HEK293T (cell line): ENCODE measurements around the gene NTF3.
"Not testable (repeated sequence)": the region's sequence is repeated elsewhere in the genome, so short reads cannot be mapped to it uniquely, and the experiment has no call there.

Experiments
- CTCF ChIA-PET: fragments of 350-600 bp; formaldehyde crosslinking; extraction: SDS; loops from one replicate; lab custom pipeline; 2021; ENCODE audit warnings: antibody characterized with exemption, inconsistent platforms; lab: Yijun Ruan, JAX
- POLR2A ChIA-PET: fragments of 350-600 bp; formaldehyde crosslinking; extraction: SDS; loops from one replicate; lab custom pipeline; 2020; ENCODE audit warnings: antibody characterized with exemption, inconsistent platforms; lab: Yijun Ruan, JAX
- DNase-seq: peaks from one replicate; pipeline ENCODE4 v3.0.0; 2012; ENCODE audit warnings: mixed read lengths; ENCODE audit errors: extremely low spot score
- ARNT ChIP-seq: fragments of 450-650 bp; IDR thresholded peaks from 2 replicates; pipeline ENCODE4 v1.6.1; 2017; ENCODE audit warnings: mild to moderate bottlenecking
- BHLHE40 ChIP-seq: fragments of 450-650 bp; IDR thresholded peaks from 2 replicates; pipeline ENCODE4 v1.6.1; 2016; ENCODE audit warnings: mild to moderate bottlenecking, moderate library complexity, borderline replicate concordance
- CTBP1 ChIP-seq: fragments of 450-650 bp; IDR thresholded peaks from 2 replicates; pipeline ENCODE4 v1.6.1; 2016; ENCODE audit warnings: borderline replicate concordance
- ELF4 ChIP-seq: fragments of 450-650 bp; IDR thresholded peaks from 2 replicates; pipeline ENCODE4 v1.6.1; 2017; ENCODE audit warnings: antibody characterized with exemption
- FOXA1 ChIP-seq: fragments of 450-650 bp; IDR thresholded peaks from 2 replicates; pipeline ENCODE4 v1.6.1; 2016; ENCODE audit warnings: mild to moderate bottlenecking
- FOXK2 ChIP-seq: fragments of 450-650 bp; IDR thresholded peaks from 2 replicates; pipeline ENCODE4 v1.6.1; 2016; ENCODE audit warnings: mild to moderate bottlenecking
- FOXM1 ChIP-seq: fragments of 450-650 bp; IDR thresholded peaks from 2 replicates; pipeline ENCODE4 v1.6.1; 2017; ENCODE audit warnings: mild to moderate bottlenecking, borderline replicate concordance
- HDGF ChIP-seq: fragments of 450-650 bp; IDR thresholded peaks from 2 replicates; pipeline ENCODE4 v1.6.1; 2017; ENCODE audit warnings: antibody characterized with exemption, borderline replicate concordance
- L3MBTL2 ChIP-seq: fragments of 450-650 bp; conservative IDR thresholded peaks from 2 replicates; pipeline ENCODE4 v1.6.1; 2016; ENCODE audit warnings: mild to moderate bottlenecking
- LEF1 ChIP-seq: fragments of 450-650 bp; IDR thresholded peaks from 2 replicates; pipeline ENCODE4 v1.6.1; 2017; ENCODE audit warnings: mild to moderate bottlenecking, borderline replicate concordance
- NFRKB ChIP-seq: fragments of 450-650 bp; IDR thresholded peaks from 2 replicates; pipeline ENCODE4 v1.6.1; 2016; ENCODE audit warnings: mild to moderate bottlenecking, moderate library complexity
- SP1 ChIP-seq: fragments of 450-650 bp; IDR thresholded peaks from 2 replicates; pipeline ENCODE4 v1.6.1; 2017
- SUZ12 ChIP-seq: fragments of 450-650 bp; IDR thresholded peaks from 2 replicates; pipeline ENCODE4 v1.6.1; 2016; ENCODE audit warnings: mild to moderate bottlenecking
- TARDBP ChIP-seq: fragments of 450-650 bp; IDR thresholded peaks from 2 replicates; pipeline ENCODE4 v1.6.1; 2016
- ZNF384 ChIP-seq: fragments of 450-650 bp; IDR thresholded peaks from 2 replicates; pipeline ENCODE4 v1.6.1; 2016
- TF ChIP-seq, protein P1 (sequence below): fragments of 450-650 bp; IDR thresholded peaks from 2 replicates; pipeline ENCODE4 v1.6.1; 2016

The NTF3 gene

DNA sequence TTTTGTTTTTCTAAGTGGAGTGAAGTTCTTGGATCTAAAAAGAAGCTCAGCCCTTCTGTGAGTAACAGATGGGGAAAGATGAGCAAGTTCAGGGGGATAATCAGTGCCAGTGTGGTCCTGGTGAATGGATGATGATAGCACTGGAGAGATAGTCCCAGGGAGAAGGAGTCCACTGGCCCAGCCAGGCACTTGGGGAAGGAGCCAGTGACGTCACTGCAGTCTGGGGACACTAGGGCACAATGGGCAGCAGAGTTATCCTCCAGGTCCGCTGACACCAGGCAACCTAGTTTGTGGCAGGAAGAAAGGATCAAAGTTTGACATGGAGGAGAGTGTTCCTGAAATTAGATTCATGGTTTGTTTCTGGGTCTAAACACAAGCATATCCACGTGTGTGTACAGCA, 101.5 kb downstream of the NTF3 start:
- ChIA-PET POLR2A (no interaction called here), CTCF (no interaction called here)
- TF ChIP-seq HDGF (no peak), TARDBP (no peak), ELF4 (no peak), BHLHE40 (no peak), CTBP1 (no peak), NFRKB (no peak), FOXM1 (no peak), ZNF384 (no peak)
- TF ChIP-seq, protein P1, sequence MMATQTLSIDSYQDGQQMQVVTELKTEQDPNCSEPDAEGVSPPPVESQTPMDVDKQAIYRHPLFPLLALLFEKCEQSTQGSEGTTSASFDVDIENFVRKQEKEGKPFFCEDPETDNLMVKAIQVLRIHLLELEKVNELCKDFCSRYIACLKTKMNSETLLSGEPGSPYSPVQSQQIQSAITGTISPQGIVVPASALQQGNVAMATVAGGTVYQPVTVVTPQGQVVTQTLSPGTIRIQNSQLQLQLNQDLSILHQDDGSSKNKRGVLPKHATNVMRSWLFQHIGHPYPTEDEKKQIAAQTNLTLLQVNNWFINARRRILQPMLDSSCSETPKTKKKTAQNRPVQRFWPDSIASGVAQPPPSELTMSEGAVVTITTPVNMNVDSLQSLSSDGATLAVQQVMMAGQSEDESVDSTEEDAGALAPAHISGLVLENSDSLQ = no peak
- no peak for DNase-seq

DNA sequence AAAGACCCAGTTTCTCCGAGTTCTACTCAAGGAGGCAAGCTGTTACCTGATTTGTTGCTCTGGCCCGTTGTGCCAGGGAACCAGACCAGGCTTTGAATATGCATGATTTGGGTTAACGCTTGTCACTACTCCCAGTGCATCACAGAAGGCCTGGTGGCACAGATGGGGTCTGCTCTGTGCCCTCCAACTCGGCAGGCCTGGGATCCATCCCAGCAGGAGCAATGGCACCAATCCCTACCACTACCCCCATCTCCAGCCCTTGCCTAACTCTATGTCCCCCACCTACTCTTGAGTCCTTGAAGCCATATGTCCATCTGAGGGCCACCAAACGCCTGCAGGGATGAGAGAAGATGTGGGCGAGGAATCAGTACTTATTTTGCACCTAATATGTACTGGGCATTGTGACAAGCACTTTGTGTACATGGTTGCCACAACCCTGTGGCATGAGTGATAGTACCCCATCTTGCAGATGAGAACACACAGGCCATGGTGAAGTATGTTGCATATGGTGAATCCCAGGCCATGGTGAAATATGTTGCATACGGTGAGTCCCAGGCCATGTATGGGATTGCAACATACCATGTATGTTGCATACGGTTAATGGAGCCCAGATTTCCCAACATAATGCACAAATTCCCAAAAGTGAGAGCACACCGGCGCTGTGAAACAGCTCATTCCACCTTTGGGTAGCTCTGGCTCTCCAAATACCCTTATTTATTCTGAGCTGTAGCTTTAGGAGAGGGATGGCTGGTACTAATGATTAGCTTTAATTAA, 102.7 kb downstream of the NTF3 start:
- CTCF ChIA-PET = no interaction called here
- no peak for DNase-seq
- no peak for TF ChIP-seq LEF1
- TF ChIP-seq CTBP1 = no peak
- TF ChIP-seq TARDBP = no peak
- TF ChIP-seq HDGF = no peak
- TF ChIP-seq, protein P1 = no peak
- no peak for TF ChIP-seq ZNF384
- TF ChIP-seq FOXA1 = no peak
- TF ChIP-seq BHLHE40 = no peak
- no peak for TF ChIP-seq FOXM1
- no peak for TF ChIP-seq SUZ12
- TF ChIP-seq NFRKB = no peak
- TF ChIP-seq L3MBTL2 = no peak
- TF ChIP-seq FOXK2 = no peak
- POLR2A ChIA-PET = no interaction called here

DNA sequence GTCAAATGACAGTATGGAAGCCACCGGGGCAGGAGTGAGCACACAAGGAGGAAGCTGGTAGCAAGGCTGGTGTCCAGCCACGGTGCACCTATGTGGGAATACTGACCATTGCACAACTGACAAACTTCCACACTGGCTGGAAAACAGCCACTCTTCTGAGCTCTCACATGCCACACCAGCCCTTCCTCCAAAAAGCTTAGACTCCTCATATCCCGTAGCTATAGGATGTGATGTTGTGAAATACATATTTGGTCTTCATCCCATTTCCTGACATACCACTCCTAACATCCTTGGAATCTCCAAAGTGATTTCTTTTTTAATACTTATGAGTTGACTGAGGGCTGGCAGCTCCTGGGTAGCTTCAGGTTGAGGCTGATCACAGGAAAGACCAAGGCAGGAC, 103.6 kb downstream of the NTF3 start:
- ChIA-PET CTCF (no interaction called here), POLR2A (no interaction called here)
- TF ChIP-seq CTBP1 (no peak), FOXA1 (no peak), SUZ12 (no peak), LEF1 (no peak), SP1 (no peak), HDGF (no peak), FOXK2 (no peak), ZNF384 (no peak), TARDBP (no peak), ARNT (no peak), L3MBTL2 (no peak), ELF4 (no peak), FOXM1 (no peak), NFRKB (no peak), BHLHE40 (no peak)
- TF ChIP-seq, protein P1 = no peak

DNA sequence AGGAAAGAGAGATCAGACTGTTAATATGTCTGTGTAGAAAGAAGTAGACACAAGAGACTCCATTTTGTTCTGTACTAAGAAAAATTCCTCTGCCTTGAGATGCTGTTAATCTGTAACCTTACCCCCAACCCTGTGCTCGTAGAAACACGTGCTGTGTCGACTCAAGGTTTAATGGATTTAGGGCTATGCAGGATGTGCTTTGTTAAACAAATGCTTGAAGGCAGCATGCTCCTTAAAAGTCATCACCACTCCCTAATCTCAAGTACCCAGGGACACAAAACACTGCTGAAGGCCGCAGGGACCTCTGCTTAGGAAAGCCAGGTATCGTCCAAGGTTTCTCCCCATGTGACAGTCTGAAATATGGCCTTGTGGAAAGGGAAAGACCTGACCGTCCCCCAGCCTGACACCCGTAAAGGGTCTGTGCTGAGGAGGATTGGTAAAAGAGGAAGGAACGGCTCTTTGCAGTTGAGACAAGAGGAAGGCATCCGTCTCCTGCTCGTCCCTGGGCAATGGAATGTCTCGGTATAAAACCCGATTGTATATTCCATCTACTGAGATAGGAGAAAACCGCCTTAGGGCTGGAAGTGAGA, 105.2 kb downstream of the NTF3 start:
- DNase-seq, CTCF ChIA-PET, POLR2A ChIA-PET: not testable (repeated sequence)

More for the DNA sequence above, 103.6 kb downstream of the NTF3 start:
- no peak for DNase-seq

DNA sequence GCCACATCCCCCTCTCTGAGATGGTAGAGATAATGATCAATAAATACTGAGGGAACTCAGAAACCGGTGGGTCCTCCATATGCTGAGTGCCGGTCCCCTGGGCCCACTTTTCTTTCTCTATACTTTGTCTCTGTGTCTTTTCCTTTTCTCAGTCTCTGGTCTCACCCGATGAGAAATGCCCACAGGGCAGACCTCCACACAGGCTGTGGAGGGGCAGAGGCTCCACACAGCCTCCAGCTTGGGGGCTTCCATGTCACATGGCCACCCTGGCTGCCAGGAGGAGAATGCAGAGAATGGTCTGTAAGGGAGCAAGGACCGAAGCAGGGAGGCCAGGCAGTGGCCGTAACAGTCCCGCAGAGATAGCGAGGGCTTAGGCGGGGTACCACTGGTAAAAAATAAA, 105.9 kb downstream of the NTF3 start:
- no peak for TF ChIP-seq SUZ12
- ChIA-PET POLR2A (no interaction called here), CTCF (no interaction called here)
- DNase-seq = no peak
